Gastrocnemius medialis (tissue), 4 donors: Measurements from ENCODE around the gene ATP1B3. TPM values are rescaled to one million over a fixed set of nuclear protein-coding genes. Genes with fewer than 3 reads are reported as not detected.

Source experiments
- ATAC-seq, 2 donors: fragments of 150-250 bp; one replicate each; pipeline ENCODE4 v1.9.1; 2016
- DNase-seq, 2 donors: peaks; one replicate each; pipeline ENCODE4 v3.0.0-alpha.2; 2019
- H3K27ac ChIP-seq, 4 donors: fragments of 200-600 bp; sonication (generic); 1 replicate in 1 of 4; 2 replicates in 3 of 4; pipeline ENCODE4 v1.5.1; 2016 to 2018; ENCODE audit warnings: mild to moderate bottlenecking in 2 of 4, moderate library complexity in 1 of 4
- H3K27me3 ChIP-seq, 3 donors: fragments of 200-600 bp; sonication (generic) in 2 of 3; 1 replicate in 1 of 3; 2 replicates in 2 of 3; pipeline versions ENCODE4 v1.5.1 to v1.6.0; 2016 to 2019; ENCODE audit warnings: mild to moderate bottlenecking in 1 of 3, moderate library complexity in 1 of 3
- H3K36me3 ChIP-seq, 2 donors: fragments of 200-600 bp; sonication (generic) in 1 of 2; one replicate each; pipeline ENCODE4 v1.5.1; 2017 to 2018
- H3K4me1 ChIP-seq, 2 donors: fragments of 200-600 bp; sonication (generic) in 1 of 2; one replicate each; pipeline ENCODE4 v1.5.1; 2016 to 2017; ENCODE audit warnings: mild to moderate bottlenecking in 2 of 2
- H3K4me3 ChIP-seq, 4 donors: fragments of 200-600 bp; sonication (generic) in 3 of 4; 1 replicate in 1 of 4; 2 replicates in 3 of 4; pipeline ENCODE4 v1.5.1; 2016 to 2019; ENCODE audit warnings: mild to moderate bottlenecking in 2 of 4
- H3K9me3 ChIP-seq, 3 donors: fragments of 200-600 bp; sonication (generic) in 2 of 3; 1 replicate in 1 of 3; 2 replicates in 2 of 3; pipeline ENCODE4 v1.5.1; 2016 to 2019
- POLR2A ChIP-seq, 2 donors: fragments of 450-650 bp; IDR thresholded peaks; one replicate each; pipeline ENCODE4 v1.6.1; 2017; ENCODE audit warnings: antibody characterized with exemption in 2 of 2, mild to moderate bottlenecking in 2 of 2, moderate library complexity in 2 of 2
- in situ Hi-C, 4 donors: fragments of 200-750 bp; cut with MboI; loops; one replicate each; pipeline versions ENCODE4 v1.15.0 to v1.8.0; 2017; ENCODE audit warnings: low sequenced_read_pairs in 4 of 4
- intact Hi-C: fragments of 100-400 bp; cut with DNase I; formaldehyde crosslinking; loops from one replicate; pipeline ENCODE4 v1.15.1; 2023; ENCODE audit warnings: low total_unique reads
- total RNA-seq, 4 donors: library from RNA; depleted of rRNA; stranded (reverse); fragments of >200 nt; gene quantifications; one replicate each; pipeline versions ENCODE4 v1.1.0 to v1.2.3, GENCODE V29; 2016
- TF ChIP-seq, protein P1 (sequence below), 5 experiments: fragments of 450-650 bp in 3 of 5; fragments of 200-600 bp in 2 of 5; sonication (generic) in 2 of 5; IDR thresholded peaks in 4 of 5; conservative IDR thresholded peaks in 1 of 5; 1 replicate in 4 of 5; 2 replicates in 1 of 5; pipeline ENCODE4 v1.5.1; 2016 to 2019; ENCODE audit warnings: antibody characterized with exemption in 5 of 5, mild to moderate bottlenecking in 3 of 5, moderate library complexity in 3 of 5

The ATP1B3 gene
- total RNA-seq: 10 to 100 TPM; 16.2 to 35.9 (median 17.6) TPM

GRCh38 chr3:141876381-141876890, at the start of gene ATP1B3:
TSS of gene ATP1B3 (plus strand) at chr3:141876643. CDS start at chr3:141876802, 159 bp downstream.
- in situ Hi-C loops: loop anchor here in 1 of 4 donors (10.0 to 25.0 kb wide), 2 partner anchors 132 to 564 kb away; no protein-coding TSS in a partner anchor
- intact Hi-C loops: loop anchor here (10.0 kb wide), 1 partner anchor 268 kb away; the partner anchor contains the start of gene TFDP2
- Histone ChIP-seq H3K27me3 (no peaks in the 10 kb centered on the region), H3K9me3 (no peaks in the 10 kb centered on the region), H3K4me1 (peaks cover 19 to 23% of the 10 kb centered on the region in 2 donors), H3K27ac (peak within 1 kb of the TSS; percentile 96 to 100 (median 98)), H3K4me3 (peak within 1 kb of the TSS; percentile 86 to 99 (median 94)), H3K36me3 (no peaks in the 10 kb centered on the region)
- DNase-seq (peak; percentile 69 to 76), ATAC-seq (peak; percentile 79)
- peak; percentile 86 to 93 for TF ChIP-seq POLR2A (IDR thresholded peaks at IDR 0.05)
- TF ChIP-seq, protein P1, sequence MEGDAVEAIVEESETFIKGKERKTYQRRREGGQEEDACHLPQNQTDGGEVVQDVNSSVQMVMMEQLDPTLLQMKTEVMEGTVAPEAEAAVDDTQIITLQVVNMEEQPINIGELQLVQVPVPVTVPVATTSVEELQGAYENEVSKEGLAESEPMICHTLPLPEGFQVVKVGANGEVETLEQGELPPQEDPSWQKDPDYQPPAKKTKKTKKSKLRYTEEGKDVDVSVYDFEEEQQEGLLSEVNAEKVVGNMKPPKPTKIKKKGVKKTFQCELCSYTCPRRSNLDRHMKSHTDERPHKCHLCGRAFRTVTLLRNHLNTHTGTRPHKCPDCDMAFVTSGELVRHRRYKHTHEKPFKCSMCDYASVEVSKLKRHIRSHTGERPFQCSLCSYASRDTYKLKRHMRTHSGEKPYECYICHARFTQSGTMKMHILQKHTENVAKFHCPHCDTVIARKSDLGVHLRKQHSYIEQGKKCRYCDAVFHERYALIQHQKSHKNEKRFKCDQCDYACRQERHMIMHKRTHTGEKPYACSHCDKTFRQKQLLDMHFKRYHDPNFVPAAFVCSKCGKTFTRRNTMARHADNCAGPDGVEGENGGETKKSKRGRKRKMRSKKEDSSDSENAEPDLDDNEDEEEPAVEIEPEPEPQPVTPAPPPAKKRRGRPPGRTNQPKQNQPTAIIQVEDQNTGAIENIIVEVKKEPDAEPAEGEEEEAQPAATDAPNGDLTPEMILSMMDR (IDR thresholded peaks at IDR 0.05 in 4 of 5, conservative IDR thresholded peaks at IDR 0.05 in 1 of 5): no peak

- intact Hi-C loops (no loop called here), in situ Hi-C loops (no loop called here)
- ATAC-seq (no peak), DNase-seq (no peak)
- Histone ChIP-seq H3K9me3 (no peaks in the 10 kb centered on the region), H3K36me3 (no peaks in the 10 kb centered on the region), H3K27me3 (no peaks in the 10 kb centered on the region), H3K4me1 (no peaks in the 10 kb centered on the region), H3K27ac (no peak overlapping the region), H3K4me3 (no peak overlapping the region)
- TF ChIP-seq, protein P1 (IDR thresholded peaks at IDR 0.05 in 4 of 5, conservative IDR thresholded peaks at IDR 0.05 in 1 of 5): no peak
- no peak for TF ChIP-seq POLR2A (IDR thresholded peaks at IDR 0.05)
These were observed 48.0 kb upstream of the ATP1B3 start for GRCh38 chr3:141828487-141828886.

GRCh38 chr3:141828890-141829289, 47.6 kb upstream of the ATP1B3 start:
- intact Hi-C loops: no loop called here
- TF ChIP-seq, protein P1 (IDR thresholded peaks at IDR 0.05 in 4 of 5, conservative IDR thresholded peaks at IDR 0.05 in 1 of 5): no peak
- no peak for TF ChIP-seq POLR2A (IDR thresholded peaks at IDR 0.05)
- peak; percentile 72 to 87 for ATAC-seq
- Histone ChIP-seq H3K4me1 (no peaks in the 10 kb centered on the region), H3K36me3 (no peaks in the 10 kb centered on the region), H3K27ac (no peak overlapping the region), H3K9me3 (no peaks in the 10 kb centered on the region), H3K4me3 (no peak overlapping the region), H3K27me3 (no peaks in the 10 kb centered on the region)
- in situ Hi-C loops: no loop called here
- DNase-seq: peak; percentile 19 to 49

DNA sequence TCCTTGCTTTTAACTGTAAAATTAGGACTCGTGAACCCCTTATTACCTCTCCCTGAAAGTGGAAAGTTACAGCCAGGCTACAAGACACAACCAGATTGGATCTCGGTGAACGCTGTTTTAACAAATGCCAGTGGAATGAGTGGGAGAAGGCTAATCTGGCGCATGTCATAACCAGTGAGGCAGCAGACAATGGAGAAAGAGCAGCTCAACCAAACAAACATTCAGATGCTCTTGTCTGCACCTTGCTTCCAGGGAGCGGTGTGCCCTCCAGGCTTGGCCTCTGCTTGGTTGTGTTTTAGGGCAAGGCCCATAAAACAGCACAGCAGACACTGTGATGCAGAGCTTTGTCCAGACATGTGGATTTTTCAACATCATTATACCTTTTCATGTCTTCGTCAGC, 45.9 kb upstream of the ATP1B3 start:
- Histone ChIP-seq H3K36me3 (no peaks in the 10 kb centered on the region), H3K9me3 (no peaks in the 10 kb centered on the region), H3K27ac (no peak overlapping the region), H3K4me1 (no peaks in the 10 kb centered on the region), H3K27me3 (no peaks in the 10 kb centered on the region), H3K4me3 (no peak overlapping the region)
- DNase-seq (no peak), ATAC-seq (no peak)
- intact Hi-C loops (no loop called here), in situ Hi-C loops (no loop called here)
- no peak for TF ChIP-seq POLR2A (IDR thresholded peaks at IDR 0.05)
- TF ChIP-seq, protein P1 (IDR thresholded peaks at IDR 0.05 in 4 of 5, conservative IDR thresholded peaks at IDR 0.05 in 1 of 5): no peak

DNA sequence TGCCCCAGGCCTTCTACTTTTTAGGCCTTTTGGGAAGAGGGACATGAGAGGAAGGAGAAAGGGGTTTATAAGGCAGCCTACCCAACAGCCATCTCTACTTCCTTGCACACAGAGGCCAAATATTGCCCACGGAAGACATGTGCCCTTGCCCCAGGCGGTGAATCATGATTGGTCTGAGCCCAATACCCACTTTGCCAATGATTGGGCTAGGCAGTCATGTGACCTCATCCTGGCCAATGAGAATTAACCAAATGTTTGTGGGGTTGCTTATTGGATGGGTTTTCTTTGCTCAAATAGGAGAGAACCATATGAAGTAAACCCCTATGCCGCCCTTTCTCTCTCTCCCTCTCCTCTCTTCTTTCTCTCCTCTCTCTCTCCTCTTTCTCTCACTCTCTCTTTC, 42.2 kb upstream of the ATP1B3 start:
- Histone ChIP-seq H3K4me1 (no peaks in the 10 kb centered on the region), H3K9me3 (no peaks in the 10 kb centered on the region), H3K27ac (no peak overlapping the region), H3K4me3 (no peak overlapping the region), H3K36me3 (no peaks in the 10 kb centered on the region), H3K27me3 (no peaks in the 10 kb centered on the region)
- intact Hi-C loops: no loop called here
- in situ Hi-C loops: no loop called here
- ATAC-seq: no peak
- DNase-seq: no peak
- TF ChIP-seq, protein P1 (IDR thresholded peaks at IDR 0.05 in 4 of 5, conservative IDR thresholded peaks at IDR 0.05 in 1 of 5): no peak
- no peak for TF ChIP-seq POLR2A (IDR thresholded peaks at IDR 0.05)
